SKM-1 treated with dmso at 0.1 percent for 144 hours (cell line): ENCODE measurements around the gene CHSY3.

Source experiments
- DNase-seq: peaks from one replicate; lab custom pipeline; 2025; ENCODE audit not compliant: unreplicated experiment; lab: John Stamatoyannopoulos, UW

CHSY3 gene

DNA sequence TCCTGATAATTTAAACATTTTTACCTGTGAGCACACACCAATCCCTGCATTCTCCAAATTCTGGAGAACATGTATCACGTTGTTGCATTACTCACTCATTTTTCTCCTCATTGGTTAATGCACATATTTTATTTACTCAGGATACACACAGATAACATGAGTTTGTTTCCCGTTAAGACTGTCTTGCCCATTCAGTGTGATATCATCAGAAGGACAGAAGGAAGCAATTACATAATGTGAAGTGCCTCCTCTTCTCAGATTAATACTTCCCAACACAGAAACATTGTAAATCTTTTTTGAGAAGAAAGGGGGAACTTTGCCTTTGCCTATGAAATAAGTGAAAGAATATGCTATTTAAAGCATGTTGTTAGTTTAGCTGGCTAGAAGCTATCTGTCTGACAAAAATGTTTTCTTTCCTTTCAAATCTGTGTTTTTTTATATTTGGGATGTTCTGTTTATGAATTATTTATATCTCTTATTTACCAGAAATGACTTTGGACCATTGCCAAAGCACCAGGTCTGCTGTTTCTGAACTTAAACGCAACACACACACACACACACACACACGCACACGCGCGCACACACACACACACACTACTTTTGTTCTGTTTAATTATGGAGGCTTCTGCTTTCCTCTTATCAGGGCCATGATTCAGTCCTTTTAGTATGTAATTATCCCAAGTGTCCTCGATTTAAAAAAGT lies 186.5 kb downstream of the CHSY3 start:
- DNase-seq, result no peak

DNA sequence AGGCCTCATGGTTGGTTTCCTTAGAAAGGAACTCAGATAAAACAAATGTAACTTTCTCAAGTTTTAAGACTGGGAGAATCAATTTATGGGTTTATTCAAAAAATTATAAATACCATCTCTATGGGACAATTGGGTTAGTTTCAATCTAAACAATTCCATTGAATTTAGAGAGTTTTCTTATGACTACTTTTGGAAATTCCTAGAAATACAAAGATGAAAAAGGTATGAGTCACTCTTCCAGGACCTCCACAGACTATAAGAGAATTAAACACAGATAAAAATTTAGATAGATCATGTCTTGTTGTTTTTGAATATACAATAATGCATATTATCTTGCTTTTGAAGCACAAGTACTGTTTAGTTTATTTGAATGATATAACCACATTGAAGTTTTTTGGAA lies 188.7 kb downstream of the CHSY3 start:
- DNase-seq, result no peak

DNA sequence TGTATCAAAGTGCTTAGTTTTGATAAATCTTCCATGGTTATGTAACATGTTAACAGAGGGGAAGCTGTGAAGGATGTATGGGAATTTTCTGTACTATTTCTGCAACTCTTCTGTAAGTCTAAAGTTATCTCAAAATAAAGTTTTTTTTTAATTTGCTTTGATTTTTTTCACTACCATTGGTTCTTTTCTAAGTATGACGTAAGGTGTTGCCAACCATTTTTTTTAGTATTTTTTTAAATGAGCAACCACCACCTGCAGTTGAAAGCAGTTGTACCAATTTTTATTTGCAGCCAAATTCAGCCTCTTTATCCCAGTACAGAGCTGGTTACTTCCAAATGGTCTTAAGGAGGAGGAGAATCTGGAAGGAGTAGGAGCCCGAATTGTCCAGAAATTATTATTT lies 192.2 kb downstream of the CHSY3 start:
- DNase-seq, result no peak

DNA sequence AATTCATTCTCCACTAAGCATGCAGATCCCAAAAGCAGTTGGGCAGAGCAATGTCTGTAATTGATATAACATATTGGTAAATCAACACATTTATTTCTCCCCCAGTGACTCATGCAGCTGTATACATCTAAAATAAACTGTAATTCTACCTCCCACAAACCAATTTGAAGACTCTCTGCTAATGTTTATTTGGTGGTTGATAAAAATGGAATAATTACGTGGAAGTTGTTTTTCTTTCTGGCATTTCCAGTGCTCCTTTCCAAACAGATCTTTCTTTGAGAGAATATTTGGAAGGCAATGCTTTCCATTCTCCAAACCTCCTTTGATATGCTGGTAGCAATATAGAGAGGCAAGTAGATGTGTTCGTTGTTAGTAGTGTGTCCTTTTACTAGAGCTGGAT lies 194.7 kb downstream of the CHSY3 start:
- DNase-seq, result no peak

DNA sequence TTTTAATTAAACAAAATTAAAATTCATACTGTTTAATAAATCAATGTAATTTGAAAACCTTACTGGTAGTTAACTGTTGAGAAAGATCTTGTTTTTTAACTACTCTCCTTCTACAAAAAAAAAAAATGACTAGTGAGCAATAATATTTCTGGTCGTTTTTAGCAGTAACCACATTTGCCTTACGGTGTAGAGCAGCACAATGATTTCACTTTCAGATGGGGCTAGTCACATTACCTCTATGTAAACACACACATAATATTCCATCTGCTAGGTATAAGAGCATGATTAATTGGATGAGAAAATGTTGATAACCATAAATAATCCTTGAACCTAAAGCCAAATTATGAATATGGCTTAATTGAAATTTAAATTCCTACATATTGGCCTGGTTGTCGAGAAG lies 198.1 kb downstream of the CHSY3 start:
- no peak for DNase-seq

DNA sequence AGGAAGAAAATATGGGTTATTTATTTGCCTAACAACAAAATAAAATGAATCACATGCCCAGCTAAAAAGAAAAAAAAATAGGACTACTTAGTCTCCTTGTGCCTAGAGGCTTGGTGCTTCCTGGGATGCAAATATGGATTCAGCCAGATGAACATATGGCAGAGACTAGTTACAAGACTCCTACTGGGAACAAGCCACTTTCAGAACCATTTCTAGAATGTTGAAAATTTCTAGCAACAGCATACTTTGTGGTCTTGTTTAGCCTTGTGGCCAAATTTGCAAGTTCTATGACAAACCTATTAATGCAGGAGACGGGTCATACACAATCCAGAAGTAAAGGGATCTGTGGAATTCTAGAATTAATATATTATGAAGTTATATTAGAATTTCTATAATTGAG lies 198.7 kb downstream of the CHSY3 start:
- DNase-seq, result no peak

DNA sequence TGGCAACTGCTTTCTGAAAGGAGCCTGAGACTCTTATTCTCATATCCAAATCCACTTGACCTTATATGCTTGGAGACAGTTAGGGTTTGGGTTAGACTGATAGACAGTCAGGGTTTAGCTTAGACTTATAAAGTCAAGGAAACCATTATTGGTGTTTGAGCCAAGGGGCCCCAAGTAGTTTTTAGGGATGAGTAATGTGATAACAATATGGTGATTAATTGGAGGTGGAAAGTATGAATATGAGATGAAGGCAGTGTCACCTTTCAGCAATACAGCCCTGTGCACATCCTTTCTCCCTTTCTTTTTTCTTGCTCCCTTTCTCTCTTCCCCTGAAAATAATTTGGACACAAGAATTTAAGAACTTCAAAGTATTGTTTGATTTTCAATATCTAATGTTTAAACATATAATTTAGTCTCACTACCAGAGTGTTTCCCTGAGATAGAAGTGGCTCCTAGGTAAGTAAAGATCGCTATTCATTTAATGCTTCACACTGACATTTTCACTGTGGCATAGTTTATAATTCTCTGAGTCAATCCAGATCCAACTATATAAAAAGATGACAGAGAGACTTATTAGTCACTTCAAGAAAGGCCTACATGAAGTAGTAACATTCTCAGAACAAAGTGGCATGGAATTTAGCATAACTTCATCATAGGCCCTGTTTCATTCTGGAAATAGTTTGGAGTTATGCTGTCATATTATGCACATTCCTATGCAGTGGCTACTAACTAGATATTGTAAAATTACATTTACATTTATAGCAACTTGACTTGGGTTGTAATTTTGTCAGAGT lies 200.8 kb downstream of the CHSY3 start:
- DNase-seq, result no peak

DNA sequence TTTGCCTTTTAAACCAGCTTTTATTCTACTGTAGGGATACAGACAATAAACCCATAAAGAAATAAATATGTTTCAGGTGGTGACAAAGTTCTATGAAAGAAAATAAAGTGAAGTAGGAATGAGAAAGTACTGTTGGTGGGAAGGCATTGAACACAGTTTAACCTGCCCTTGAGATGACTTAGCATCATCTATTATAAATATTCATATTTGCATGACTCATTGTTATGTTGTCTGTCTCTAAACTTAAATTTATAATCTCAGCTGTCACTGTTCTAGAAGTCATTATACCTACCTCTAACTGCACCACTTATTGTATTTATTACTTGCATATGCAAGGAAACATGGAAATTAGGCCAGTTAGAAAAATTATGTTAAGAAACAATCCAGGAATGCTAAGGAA lies 202.2 kb downstream of the CHSY3 start:
- no peak for DNase-seq

DNA sequence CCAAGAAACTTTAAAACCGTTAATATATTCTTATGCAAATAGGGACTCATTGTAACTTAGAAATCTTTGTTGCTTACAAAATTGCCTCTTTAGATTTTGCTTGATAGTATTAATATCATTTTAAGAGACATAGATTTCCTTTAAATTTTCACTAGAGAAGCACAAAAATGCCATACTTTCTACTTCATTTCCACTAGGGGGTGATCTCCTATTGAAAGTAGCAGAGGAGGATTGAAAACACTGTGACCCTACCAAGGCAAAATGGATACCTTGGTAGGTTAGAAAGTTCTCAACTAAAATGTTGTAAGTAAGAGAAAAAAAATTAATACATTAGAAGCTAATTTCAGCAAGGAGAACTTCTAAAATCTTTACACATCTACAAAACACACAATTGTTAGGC lies 204.9 kb downstream of the CHSY3 start:
- DNase-seq, result peak; percentile 61

DNA sequence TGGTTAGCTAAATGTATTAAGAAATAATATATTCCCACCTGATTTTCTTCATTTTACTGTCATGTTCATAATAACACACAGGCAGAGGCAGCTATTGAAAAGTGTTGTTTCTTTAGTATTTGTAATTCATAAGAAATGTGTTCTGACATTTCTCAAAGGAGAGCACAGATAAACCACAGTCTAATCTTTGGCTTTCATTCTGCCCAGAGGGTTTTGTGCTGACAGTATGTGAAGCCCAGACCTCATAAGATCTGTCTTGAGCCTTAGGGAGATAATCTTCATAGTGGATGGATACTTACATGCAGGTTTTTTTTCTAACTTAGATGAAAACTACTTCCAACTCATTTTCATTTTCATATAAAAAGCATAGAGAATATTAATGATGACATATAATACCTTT lies 206.1 kb downstream of the CHSY3 start:
- no peak for DNase-seq

DNA sequence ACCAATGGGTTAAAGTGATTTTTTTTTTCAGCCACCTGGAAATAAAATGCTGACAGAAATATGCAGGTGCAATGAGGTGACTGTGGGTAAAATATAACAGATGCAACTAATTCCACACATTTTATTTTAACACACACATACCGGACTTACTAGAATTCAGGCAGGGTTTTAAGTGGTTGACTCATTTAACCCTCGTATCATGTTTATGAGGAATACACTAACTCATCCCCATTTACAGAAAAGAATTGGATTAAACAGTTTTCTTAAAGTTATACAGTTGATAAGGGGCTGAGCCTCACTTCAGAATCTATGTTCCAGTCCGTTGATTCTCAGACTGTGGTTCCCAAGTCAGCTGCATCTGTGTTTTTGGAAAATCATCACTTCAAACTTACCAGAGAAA lies 207.5 kb downstream of the CHSY3 start:
- DNase-seq, result no peak

DNA sequence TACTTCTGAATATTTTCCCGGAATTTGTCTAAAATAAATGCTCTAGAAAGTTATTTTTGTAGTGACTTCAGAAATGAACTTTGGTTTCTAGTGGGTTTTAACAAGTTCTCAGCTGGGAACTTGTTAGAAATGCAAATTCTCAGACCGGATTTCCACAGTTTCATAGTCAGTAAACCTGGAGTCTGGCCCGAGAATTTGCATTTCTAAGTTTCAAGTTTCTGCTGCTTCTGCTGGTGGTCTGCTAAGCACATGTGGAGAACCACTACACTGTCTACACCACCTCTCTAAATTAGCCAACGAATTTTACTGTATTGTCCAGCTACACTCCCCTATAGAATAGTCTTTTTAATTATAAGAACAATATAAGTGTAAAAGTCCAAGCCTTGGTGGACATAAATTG lies 208.0 kb downstream of the CHSY3 start:
- no peak for DNase-seq

DNA sequence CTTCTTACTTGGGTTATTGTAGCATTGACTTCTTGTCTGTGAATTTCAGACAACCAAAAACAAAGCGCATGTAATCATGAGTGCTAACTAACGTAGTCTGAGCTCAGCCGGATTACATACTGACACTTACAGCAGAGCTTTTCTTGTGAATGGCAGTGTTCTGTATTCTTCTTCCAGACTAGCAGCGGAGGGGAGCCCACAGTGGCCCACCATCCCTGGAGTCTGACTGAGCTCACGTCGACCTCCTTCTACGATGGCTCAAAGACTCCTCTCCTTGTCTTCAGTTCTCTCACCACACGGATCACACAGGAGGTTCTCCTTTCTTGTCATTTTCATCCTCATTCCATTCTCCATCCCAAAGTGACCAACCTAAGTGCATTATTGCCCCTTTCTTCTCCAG lies 211.4 kb downstream of the CHSY3 start:
- no peak for DNase-seq

DNA sequence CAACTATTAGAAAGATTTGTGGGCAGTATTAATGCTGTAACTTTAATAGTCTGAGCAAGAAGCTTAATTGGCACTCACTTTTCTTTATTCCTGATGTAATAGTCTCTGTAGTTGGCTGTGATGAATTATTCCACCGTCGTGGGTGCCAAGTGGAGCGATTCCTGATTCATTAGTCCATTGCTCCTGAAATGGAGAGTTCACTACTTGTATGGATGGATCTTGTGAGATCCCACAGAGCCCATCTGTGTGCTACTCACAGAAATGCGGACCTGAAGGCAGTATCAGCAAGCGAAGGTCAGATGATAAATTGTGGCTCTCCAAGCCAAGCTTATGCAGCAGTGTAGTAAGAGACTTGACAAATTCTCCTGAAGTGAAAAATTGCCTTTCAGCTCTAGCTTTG lies 212.2 kb downstream of the CHSY3 start:
- DNase-seq, result no peak

DNA sequence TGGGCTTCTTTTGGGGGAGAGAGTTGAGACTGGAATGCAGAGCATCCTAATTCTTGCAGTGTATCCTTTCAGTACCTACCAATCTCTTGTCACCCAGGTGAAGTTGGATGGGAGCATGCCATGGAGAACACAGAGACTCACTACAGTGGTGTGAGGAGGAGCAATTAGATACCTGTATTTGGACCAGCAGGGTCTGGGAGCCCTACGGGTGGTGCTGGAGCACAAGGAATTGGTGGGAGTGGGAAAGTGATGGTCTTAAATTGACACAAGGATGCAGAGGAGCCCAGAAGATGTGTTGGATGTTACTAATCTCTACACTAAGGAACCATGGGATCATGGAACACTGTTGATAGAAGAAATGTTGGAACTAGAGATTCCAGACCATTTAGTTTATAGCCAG lies 212.7 kb downstream of the CHSY3 start:
- DNase-seq, result no peak

DNA sequence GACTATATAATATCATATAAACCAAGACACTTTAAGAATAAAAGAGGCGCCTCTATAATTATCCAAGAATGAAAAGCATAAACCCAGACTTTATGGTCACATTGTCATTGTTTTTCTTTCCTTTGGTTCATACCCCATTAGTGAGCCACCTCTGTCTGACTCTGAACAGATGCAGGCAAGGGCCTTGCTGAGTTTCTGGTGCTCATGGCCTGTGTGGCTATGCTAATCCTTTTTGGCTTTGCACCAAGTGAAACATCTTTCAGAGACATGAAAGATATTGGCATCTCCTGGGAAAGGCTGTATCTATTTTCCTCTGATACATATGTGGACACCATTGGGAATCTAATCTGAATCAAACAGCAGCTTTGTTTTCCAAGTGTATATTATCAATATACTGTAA lies 222.5 kb downstream of the CHSY3 start:
- DNase-seq, result no peak

DNA sequence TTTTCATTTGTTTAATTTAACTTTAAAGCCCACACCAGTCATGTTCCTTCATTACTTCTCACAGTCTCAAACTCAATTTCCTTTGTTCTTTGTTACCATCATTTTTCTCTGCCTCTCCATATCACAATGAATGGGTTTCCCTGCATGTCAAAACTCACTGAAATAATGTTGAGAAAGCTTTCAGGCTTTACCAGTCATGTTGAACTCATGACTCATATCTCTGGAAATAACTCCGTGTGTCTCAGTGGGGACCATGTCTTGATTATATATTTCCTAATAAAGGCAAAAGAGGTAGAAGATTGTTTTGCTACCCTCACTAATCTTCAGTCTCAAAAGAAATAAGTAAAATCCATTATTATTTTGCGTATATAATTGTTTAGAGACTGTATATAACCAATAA lies 231.2 kb downstream of the CHSY3 start:
- DNase-seq, result no peak

DNA sequence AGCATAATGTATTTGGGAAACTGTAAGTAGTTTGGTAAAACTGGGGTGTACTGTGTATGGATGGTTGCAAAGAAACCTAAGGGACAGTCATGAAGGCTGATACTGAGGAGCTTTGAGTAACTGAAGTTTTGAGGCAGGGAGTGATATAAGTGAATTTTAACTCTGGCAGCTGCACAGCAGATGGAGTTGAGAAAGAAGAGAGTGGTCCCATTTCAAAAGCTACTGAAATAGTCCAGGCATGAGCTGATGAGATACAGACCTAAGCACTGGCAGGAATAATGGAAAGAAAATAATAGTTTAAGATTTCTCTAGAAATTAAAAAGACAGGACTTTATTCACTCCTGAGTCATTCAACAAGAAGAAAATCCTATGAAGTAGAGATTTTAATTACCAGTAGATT lies 232.0 kb downstream of the CHSY3 start:
- DNase-seq, result no peak

DNA sequence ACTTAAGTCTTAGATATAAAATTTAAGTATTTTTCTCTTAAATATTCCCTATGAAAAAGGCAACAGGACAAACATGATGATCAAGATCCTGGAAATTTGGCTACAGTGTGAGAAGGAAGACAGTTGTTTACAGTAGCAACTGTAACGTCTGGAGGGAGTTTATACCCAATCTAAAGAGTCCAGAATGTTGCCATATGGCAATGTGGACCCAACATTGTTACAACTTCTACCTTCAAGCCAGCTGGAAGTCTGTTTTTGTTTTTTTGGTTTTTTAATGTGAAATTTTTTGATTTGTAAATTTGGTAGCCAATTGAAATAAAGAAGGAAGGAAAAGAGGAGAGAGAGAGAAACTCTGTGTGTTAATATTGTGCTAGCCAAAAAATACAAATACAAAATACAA lies 233.4 kb downstream of the CHSY3 start:
- no peak for DNase-seq

DNA sequence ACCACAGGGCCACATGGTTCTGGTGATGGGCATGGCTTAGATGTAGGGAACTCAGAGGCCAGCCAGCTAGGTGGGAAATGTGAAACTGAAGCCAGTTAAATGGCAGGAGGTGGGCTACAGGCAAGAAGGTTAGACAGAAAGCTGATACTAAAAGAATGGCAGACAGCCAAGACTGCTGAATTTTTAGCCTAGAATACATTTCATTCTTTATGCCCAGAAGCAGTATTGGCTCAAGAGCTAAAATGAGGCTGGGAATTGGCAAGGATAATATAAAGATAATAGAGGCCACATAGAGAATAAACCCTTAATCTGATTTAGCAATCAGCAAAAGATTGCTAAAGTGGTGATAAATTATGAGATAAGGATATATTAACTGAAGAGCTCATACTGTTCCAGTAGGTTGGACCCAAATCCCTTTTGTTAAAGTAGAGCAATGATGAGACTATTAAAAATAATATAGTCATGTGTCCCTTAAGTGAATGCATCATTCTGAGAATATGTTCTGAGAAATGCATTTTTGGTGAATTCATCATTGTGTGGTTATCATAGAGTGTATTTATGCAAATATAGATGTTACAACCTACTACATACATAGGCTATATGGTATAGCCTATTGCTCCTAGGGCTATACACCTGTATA lies 234.3 kb downstream of the CHSY3 start:
- DNase-seq, result no peak

DNA sequence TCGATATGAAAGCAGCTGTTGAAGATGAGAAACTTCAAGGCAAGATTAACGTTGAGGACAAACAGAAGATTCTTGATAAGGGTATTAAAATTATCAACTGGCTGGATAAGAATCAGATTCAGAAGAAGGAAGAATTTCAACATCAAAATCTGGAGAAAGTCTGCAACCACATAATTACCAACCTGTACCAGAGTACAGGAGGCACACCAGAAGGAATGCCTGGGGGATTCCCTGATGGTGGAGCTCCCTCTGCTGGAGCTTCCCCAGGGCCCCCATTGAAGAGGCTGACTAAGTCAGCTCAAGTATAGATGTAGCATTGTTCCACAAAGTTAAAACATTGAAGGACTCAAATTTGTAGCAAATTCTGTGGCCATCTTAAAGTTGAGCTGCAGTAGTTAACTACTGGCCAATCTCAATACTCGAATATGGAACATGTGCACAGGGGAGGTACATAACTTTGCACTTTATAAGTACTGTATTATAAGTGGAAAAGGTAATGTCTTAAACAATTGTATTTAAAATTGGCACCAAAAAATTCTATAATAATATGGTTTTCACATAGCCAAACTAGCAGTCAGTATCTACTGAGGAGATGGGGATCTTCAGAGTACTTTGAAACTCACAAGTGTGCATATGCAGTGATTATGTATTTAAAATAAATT lies 237.5 kb downstream of the CHSY3 start:
- DNase-seq, result no peak

DNA sequence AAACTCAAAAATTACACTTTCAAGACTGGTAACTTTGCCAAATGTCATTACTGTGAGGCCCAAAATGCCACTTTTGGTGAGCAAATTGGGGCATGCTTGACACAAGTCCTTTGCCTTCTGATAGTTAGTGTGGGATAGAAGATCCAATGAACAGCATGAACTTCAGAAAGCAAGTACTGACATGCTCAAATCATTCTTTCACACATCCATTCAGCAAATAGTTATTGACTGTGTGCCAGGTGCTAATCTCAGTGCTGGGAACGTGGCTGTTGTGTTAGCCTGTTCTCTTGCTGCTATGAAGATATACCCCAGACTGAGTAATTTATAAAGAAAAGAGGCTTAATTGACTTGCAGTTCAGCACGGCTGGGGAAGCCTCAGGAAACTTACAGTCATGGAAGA lies 247.0 kb downstream of the CHSY3 start:
- no peak for DNase-seq
